IMR-90 (cell line): ENCODE measurements around the gene CHD9. TPM values are rescaled to one million over a fixed set of nuclear protein-coding genes. Genes with fewer than 3 reads are reported as not detected.

Source experiments
- ATAC-seq: fragments of 200-7000 bp; cut with Tn5 transposase; 2 replicates; pipeline ENCODE4 v1.9.1; 2020; ENCODE audit warnings: low read depth, mild to moderate bottlenecking, moderate library complexity
- BruUV-seq: library from RNA; stranded (reverse); fragments of 400-500 nt; replicated peaks from 2 replicates; lab custom pipeline; 2021; lab: Mats Ljungman, UMichigan
- CTCF ChIA-PET: fragments of 300-600 bp; formaldehyde crosslinking; extraction: SDS; loops from one replicate; lab custom pipeline; 2021; ENCODE audit warnings: antibody characterized with exemption; lab: Yijun Ruan, JAX
- POLR2A ChIA-PET: fragments of 300-600 bp; sonication (Branson Sonifier 250); formaldehyde crosslinking; loops from one replicate; lab custom pipeline; 2022; ENCODE audit warnings: antibody characterized with exemption; ENCODE audit not compliant: unreplicated experiment; lab: Charles Lee
- DNase-seq: peaks from one replicate; pipeline ENCODE4 v3.0.0; 2013
- H2AFZ ChIP-seq: replicated peaks from 2 replicates; pipeline ENCODE3; 2013; ENCODE audit warnings: low read length, mild to moderate bottlenecking; ENCODE audit not compliant: poor library complexity
- H2AK5ac ChIP-seq: 2 replicates; pipeline ENCODE4 v1.6.1; 2013; ENCODE audit warnings: low read depth, low read length, inconsistent platforms
- H2AK9ac ChIP-seq: replicated peaks from 2 replicates; pipeline ENCODE3; 2013; ENCODE audit warnings: mild to moderate bottlenecking, low read depth, low read length, moderate library complexity; ENCODE audit not compliant: poor library complexity
- H2BK120ac ChIP-seq: 2 replicates; pipeline ENCODE4 v1.6.1; 2013; ENCODE audit warnings: low read depth, low read length, inconsistent platforms
- H2BK15ac ChIP-seq: 3 replicates; pipeline ENCODE4 v1.6.1; 2013; ENCODE audit warnings: low read depth, low read length, inconsistent platforms
- H2BK20ac ChIP-seq: 2 replicates; pipeline ENCODE4 v1.6.1; 2013; ENCODE audit warnings: low read depth, mild to moderate bottlenecking, inconsistent platforms, low read length, moderate library complexity
- H2BK5ac ChIP-seq: 2 replicates; pipeline ENCODE4 v1.6.1; 2013; ENCODE audit warnings: mild to moderate bottlenecking, low read depth, low read length, inconsistent platforms; ENCODE audit not compliant: poor library complexity, severe bottlenecking
- H3K14ac ChIP-seq: replicated peaks from 2 replicates; pipeline ENCODE4 v1.6.1; 2013; ENCODE audit warnings: low read depth, low read length, inconsistent platforms
- H3K18ac ChIP-seq: 2 replicates; pipeline ENCODE4 v1.6.1; 2013; ENCODE audit warnings: low read depth, low read length, control low read depth
- H3K23ac ChIP-seq: 2 replicates; pipeline ENCODE4 v1.6.1; 2013; ENCODE audit warnings: low read depth, low read length, inconsistent platforms
- H3K27ac ChIP-seq: 2 replicates; pipeline ENCODE4 v1.5.1; 2013; ENCODE audit warnings: mild to moderate bottlenecking, control low read depth, low read length; ENCODE audit not compliant: insufficient read depth
- H3K27me3 ChIP-seq: 2 replicates; pipeline ENCODE4 v1.6.1; 2013; ENCODE audit warnings: low read length; ENCODE audit not compliant: control insufficient read depth, insufficient read depth
- H3K36me3 ChIP-seq: 2 replicates; pipeline ENCODE4 v1.6.1; 2013; ENCODE audit warnings: low read length, mixed read lengths; ENCODE audit not compliant: control insufficient read depth, insufficient read depth
- H3K4ac ChIP-seq: 2 replicates; pipeline ENCODE4 v1.6.1; 2013; ENCODE audit warnings: low read depth, low read length, inconsistent platforms
- H3K4me1 ChIP-seq: 2 replicates; pipeline ENCODE4 v1.6.1; 2013; ENCODE audit warnings: low read length, mixed read lengths; ENCODE audit not compliant: control insufficient read depth, insufficient read depth
- H3K4me2 ChIP-seq: 2 replicates; pipeline ENCODE4 v1.6.1; 2013; ENCODE audit warnings: low read depth, mild to moderate bottlenecking, control low read depth, low read length, moderate library complexity
- H3K4me3 ChIP-seq: 2 replicates; pipeline ENCODE4 v1.5.1; 2013; ENCODE audit warnings: low read depth, mild to moderate bottlenecking, control low read depth, low read length, moderate library complexity; ENCODE audit not compliant: insufficient read depth
- H3K56ac ChIP-seq: 2 replicates; pipeline ENCODE4 v1.6.1; 2013; ENCODE audit warnings: low read length, inconsistent platforms; ENCODE audit not compliant: insufficient read depth; ENCODE audit errors: extremely low read depth
- H3K79me1 ChIP-seq, 2 experiments: 2 replicates each; pipeline ENCODE4 v1.6.1; 2013; ENCODE audit warnings: low read length in 2 of 2, inconsistent platforms in 1 of 2, low read depth in 1 of 2
- H3K9ac ChIP-seq: 2 replicates; pipeline ENCODE4 v1.6.1; 2013; ENCODE audit warnings: low read depth, low read length, control low read depth
- H3K9me1 ChIP-seq: 2 replicates; pipeline ENCODE4 v1.6.1; 2013; ENCODE audit warnings: low read length, inconsistent platforms; ENCODE audit not compliant: insufficient read depth
- H3K9me3 ChIP-seq: 2 replicates; pipeline ENCODE4 v1.6.1; 2013; ENCODE audit warnings: low read length; ENCODE audit not compliant: control insufficient read depth, insufficient read depth
- H4K20me1 ChIP-seq: 2 replicates; pipeline ENCODE4 v1.6.1; 2013; ENCODE audit warnings: low read length, inconsistent platforms; ENCODE audit not compliant: insufficient read depth
- H4K5ac ChIP-seq: 2 replicates; pipeline ENCODE4 v1.6.1; 2013; ENCODE audit warnings: mild to moderate bottlenecking, low read depth, low read length, control low read depth
- H4K8ac ChIP-seq, 2 experiments: 2 replicates each; pipeline ENCODE4 v1.6.1; 2013; ENCODE audit warnings: low read depth in 2 of 2, low read length in 2 of 2, control low read depth in 1 of 2, inconsistent platforms in 1 of 2
- H4K91ac ChIP-seq: 2 replicates; pipeline ENCODE4 v1.6.1; 2013; ENCODE audit warnings: low read depth, low read length, inconsistent platforms; ENCODE audit not compliant: insufficient read depth
- BHLHE40 ChIP-seq: fragments of 150-350 bp; IDR thresholded peaks from 2 replicates; pipeline ENCODE4 v1.6.1; 2016; ENCODE audit warnings: mild to moderate bottlenecking, low read depth, low read length
- CEBPB ChIP-seq: IDR thresholded peaks from 2 replicates; pipeline ENCODE4 v1.6.1; 2012; ENCODE audit warnings: low read depth, low read length, improper control_type of control experiment
- CHD1 ChIP-seq: IDR thresholded peaks from 2 replicates; pipeline ENCODE4 v1.6.1; 2012; ENCODE audit warnings: low read depth, low read length, improper control_type of control experiment
- ELK1 ChIP-seq: fragments of 150-350 bp; IDR thresholded peaks from 2 replicates; pipeline ENCODE4 v1.6.1; 2016; ENCODE audit warnings: low read depth, mild to moderate bottlenecking, low read length, moderate library complexity, borderline replicate concordance
- FOS ChIP-seq: fragments of 150-350 bp; IDR thresholded peaks from 2 replicates; pipeline ENCODE4 v1.6.1; 2016; ENCODE audit warnings: low read depth, low read length
- MAFK ChIP-seq: IDR thresholded peaks from 2 replicates; pipeline ENCODE4 v1.6.1; 2012; ENCODE audit warnings: low read depth, low read length, improper control_type of control experiment
- MAZ ChIP-seq: IDR thresholded peaks from 2 replicates; pipeline ENCODE4 v1.6.1; 2012; ENCODE audit warnings: low read depth, mild to moderate bottlenecking, low read length, improper control_type of control experiment, moderate library complexity, borderline replicate concordance
- MXI1 ChIP-seq: IDR thresholded peaks from 2 replicates; pipeline ENCODE4 v1.6.1; 2012; ENCODE audit warnings: low read depth, mild to moderate bottlenecking, low read length, moderate library complexity, borderline replicate concordance
- NFE2L2 ChIP-seq: fragments of 150-350 bp; IDR thresholded peaks from 2 replicates; pipeline ENCODE4 v1.6.1; 2016; ENCODE audit warnings: low read depth, mild to moderate bottlenecking, low read length
- RAD21 ChIP-seq: IDR thresholded peaks from 2 replicates; pipeline ENCODE4 v1.6.1; 2012; ENCODE audit warnings: low read length, improper control_type of control experiment
- RCOR1 ChIP-seq: IDR thresholded peaks from 2 replicates; pipeline ENCODE4 v1.6.1; 2012; ENCODE audit warnings: mild to moderate bottlenecking, low read length, improper control_type of control experiment; ENCODE audit not compliant: insufficient replicate concordance
- SMC3 ChIP-seq: fragments of 150-350 bp; IDR thresholded peaks from 2 replicates; pipeline ENCODE4 v1.6.1; 2016; ENCODE audit warnings: low read depth, mild to moderate bottlenecking, antibody characterized with exemption, low read length, moderate library complexity
- WGBS, 2 experiments: methylation state at CpG; one replicate each; pipeline versions ENCODE4 v1.1.5 to v1.1.7; 2013; ENCODE audit warnings: missing lambda C conversion rate in 2 of 2; ENCODE audit not compliant: insufficient read length in 1 of 2; ENCODE audit errors: extremely low coverage in 2 of 2; 5-methylcytosine and 5-hydroxymethylcytosine counted together
- dilution Hi-C: fragments of 300-500 bp; cut with HindIII; formaldehyde crosslinking; loops from one replicate; pipeline ENCODE4 v1.14.3; 2018; ENCODE audit warnings: low sequenced_read_pairs; ENCODE audit not compliant: unreplicated experiment
- in situ Hi-C: fragments of 300-500 bp; cut with MboI; formaldehyde crosslinking; loops from 3 replicates; pipeline ENCODE4 v1.14.3; 2019; ENCODE audit warnings: low sequenced_read_pairs, inconsistent platforms, mixed read lengths
- intact Hi-C: fragments of 100-400 bp; cut with micrococcal nuclease; formaldehyde crosslinking; loops from 2 replicates; pipeline ENCODE4 v1.10.0; 2022
- polyA plus RNA-seq, 3 experiments: library from polyadenylated mRNA; depleted of rRNA; stranded (reverse); fragments of >200 nt; gene quantifications; 2 replicates each; pipeline ENCODE4 v1.2.3, GENCODE V29; 2012; ENCODE audit warnings: low replicate concordance in 1 of 3
- total RNA-seq: library from RNA; depleted of rRNA; stranded (reverse); fragments of >200 nt; gene quantifications from 2 replicates; pipeline ENCODE4 v1.2.3, GENCODE V29; 2012
- TF ChIP-seq, protein P1 (sequence below): fragments of 150-350 bp; IDR thresholded peaks from 2 replicates; pipeline ENCODE4 v1.6.1; 2017; ENCODE audit warnings: mild to moderate bottlenecking, antibody characterized with exemption, low read length, low read depth
- TF ChIP-seq, protein P2 (sequence below): conservative IDR thresholded peaks from 2 replicates; pipeline ENCODE4 v1.5.1; 2012; ENCODE audit warnings: mild to moderate bottlenecking, low read depth, low read length, improper control_type of control experiment

The CHD9 gene
- total and polyA plus RNA-seq, 2 of the 4 experiments (the other 2 are of a cell fraction), result 9.1 to 48.8 TPM

- dilution Hi-C loops, result no loop called here
Measured at GRCh38 chr16:53290520-53290919, 235.7 kb downstream of the CHD9 start.

More at GRCh38 chr16:53290520-53290919, 235.7 kb downstream of the CHD9 start:
- no peak overlapping the region for H2BK5ac ChIP-seq
- no peak overlapping the region for H2BK15ac ChIP-seq
- no peak overlapping the region for H2AK5ac ChIP-seq
- ChIA-PET CTCF (interaction anchor here (0.7 kb wide), 1 partner anchor 37 kb away, joined by 9 read pairs; no protein-coding TSS in a partner anchor), POLR2A (no interaction called here)
- H3K9me1 ChIP-seq, result no peaks in the 10 kb centered on the region; the same call in 1 of the 2 replicates
- no CpG with 5 or more reads among the region's 5 CpGs for WGBS, 2 experiments
- no peak overlapping the region for H3K18ac ChIP-seq
- H3K23ac ChIP-seq, result no peak overlapping the region
- no TSS peak for BruUV-seq
- intact Hi-C loops (no loop called here), in situ Hi-C loops (no loop called here)
- no peak overlapping the region for H4K91ac ChIP-seq
- peaks cover 52% of the 10 kb centered on the region for H3K36me3 ChIP-seq
- H2BK120ac ChIP-seq, result no peak overlapping the region
- H3K27ac ChIP-seq, result no peak overlapping the region
- TF ChIP-seq RCOR1 (no peak), FOS (no peak), ELK1 (no peak), SMC3 (no peak), CEBPB (no peak), BHLHE40 (no peak), MXI1 (no peak), MAZ (no peak), CHD1 (no peak), RAD21 (no peak), NFE2L2 (no peak), MAFK (no peak)
- TF ChIP-seq, protein P1, sequence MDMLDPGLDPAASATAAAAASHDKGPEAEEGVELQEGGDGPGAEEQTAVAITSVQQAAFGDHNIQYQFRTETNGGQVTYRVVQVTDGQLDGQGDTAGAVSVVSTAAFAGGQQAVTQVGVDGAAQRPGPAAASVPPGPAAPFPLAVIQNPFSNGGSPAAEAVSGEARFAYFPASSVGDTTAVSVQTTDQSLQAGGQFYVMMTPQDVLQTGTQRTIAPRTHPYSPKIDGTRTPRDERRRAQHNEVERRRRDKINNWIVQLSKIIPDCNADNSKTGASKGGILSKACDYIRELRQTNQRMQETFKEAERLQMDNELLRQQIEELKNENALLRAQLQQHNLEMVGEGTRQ, result no peak
- TF ChIP-seq, protein P2, sequence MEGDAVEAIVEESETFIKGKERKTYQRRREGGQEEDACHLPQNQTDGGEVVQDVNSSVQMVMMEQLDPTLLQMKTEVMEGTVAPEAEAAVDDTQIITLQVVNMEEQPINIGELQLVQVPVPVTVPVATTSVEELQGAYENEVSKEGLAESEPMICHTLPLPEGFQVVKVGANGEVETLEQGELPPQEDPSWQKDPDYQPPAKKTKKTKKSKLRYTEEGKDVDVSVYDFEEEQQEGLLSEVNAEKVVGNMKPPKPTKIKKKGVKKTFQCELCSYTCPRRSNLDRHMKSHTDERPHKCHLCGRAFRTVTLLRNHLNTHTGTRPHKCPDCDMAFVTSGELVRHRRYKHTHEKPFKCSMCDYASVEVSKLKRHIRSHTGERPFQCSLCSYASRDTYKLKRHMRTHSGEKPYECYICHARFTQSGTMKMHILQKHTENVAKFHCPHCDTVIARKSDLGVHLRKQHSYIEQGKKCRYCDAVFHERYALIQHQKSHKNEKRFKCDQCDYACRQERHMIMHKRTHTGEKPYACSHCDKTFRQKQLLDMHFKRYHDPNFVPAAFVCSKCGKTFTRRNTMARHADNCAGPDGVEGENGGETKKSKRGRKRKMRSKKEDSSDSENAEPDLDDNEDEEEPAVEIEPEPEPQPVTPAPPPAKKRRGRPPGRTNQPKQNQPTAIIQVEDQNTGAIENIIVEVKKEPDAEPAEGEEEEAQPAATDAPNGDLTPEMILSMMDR, result no peak
- H3K27me3 ChIP-seq, result no peaks in the 10 kb centered on the region
- DNase-seq (no peak), ATAC-seq (no peak)
- H4K8ac ChIP-seq, result no peak overlapping the region
- H2AFZ ChIP-seq, result no peak overlapping the region
- no peaks in the 10 kb centered on the region for H3K9me3 ChIP-seq
- H2AK9ac ChIP-seq, result no peak overlapping the region
- H4K5ac ChIP-seq, result no peak overlapping the region
- H2BK20ac ChIP-seq, result no peak overlapping the region
- no peak overlapping the region for H3K4me2 ChIP-seq
- H3K56ac ChIP-seq, result no peak overlapping the region
- 0 out of 2 replicates have a peak, but pooled peaks cover 2% of the 10 kb centered on the region for H3K4me1 ChIP-seq
- H3K4me3 ChIP-seq, result no peak overlapping the region
- no peak overlapping the region for H3K4ac ChIP-seq
- H3K79me1 ChIP-seq, result peaks cover 3 to 4% of the 10 kb centered on the region in 2 experiments; a peak in 1 of 4 replicates
- H4K20me1 ChIP-seq, result no peaks in the 10 kb centered on the region
- no peak overlapping the region for H3K14ac ChIP-seq
- H3K9ac ChIP-seq, result no peak overlapping the region
